SK-N-SH treated with all-trans-retinoic acid at 6 μM for 48 hours (cell line): Measurements from ENCODE around the gene PITRM1.

Experiments
- ARNTL ChIP-seq: fragments of 450-650 bp; formaldehyde crosslinking; IDR thresholded peaks from 2 replicates; pipeline ENCODE4 v1.5.0; 2020; ENCODE audit warnings: low read depth, mild to moderate bottlenecking, moderate library complexity, borderline replicate concordance
- CREB5 ChIP-seq: fragments of 250-450 bp; sonication (Bioruptor Pico); IDR thresholded peaks from 2 replicates; pipeline ENCODE4 v1.5.1; 2020; ENCODE audit warnings: low read depth, mild to moderate bottlenecking, moderate library complexity
- OSR1 ChIP-seq: fragments of 250-450 bp; sonication (Bioruptor Pico); IDR thresholded peaks from 2 replicates; pipeline ENCODE4 v1.8.0; 2022; ENCODE audit warnings: moderate library complexity, mild to moderate bottlenecking, inconsistent platforms
- PATZ1 ChIP-seq: fragments of 250-450 bp; sonication (Bioruptor Pico); IDR thresholded peaks from 2 replicates; pipeline ENCODE4 v1.8.0; 2020; ENCODE audit warnings: mild to moderate bottlenecking, moderate library complexity, borderline replicate concordance
- TCF4 ChIP-seq: fragments of 250-450 bp; sonication (Bioruptor Pico); IDR thresholded peaks from 2 replicates; pipeline ENCODE4 v1.8.0; 2021; ENCODE audit warnings: mild to moderate bottlenecking, moderate library complexity, borderline replicate concordance
- TOX ChIP-seq: fragments of 250-450 bp; sonication (Bioruptor Pico); IDR thresholded peaks from 2 replicates; pipeline ENCODE4 v1.8.0; 2021; ENCODE audit warnings: mild to moderate bottlenecking, moderate library complexity, borderline replicate concordance
- ZC3H10 ChIP-seq: fragments of 250-450 bp; sonication (Bioruptor Pico); IDR thresholded peaks from 2 replicates; pipeline ENCODE4 v1.5.1; 2021; ENCODE audit warnings: mild to moderate bottlenecking, moderate library complexity
- ZFP3 ChIP-seq: fragments of 250-450 bp; sonication (Bioruptor Pico); IDR thresholded peaks from 2 replicates; pipeline ENCODE4 v1.5.0; 2020; ENCODE audit warnings: mild to moderate bottlenecking, moderate library complexity

GRCh38 chr10:3186368-3186767 is 13.8 kb upstream of the PITRM1 start:
- TF ChIP-seq ZC3H10 (CRISPR knock-in tag), result no peak
- TF ChIP-seq TCF4 (CRISPR knock-in tag), result no peak
- no peak for TF ChIP-seq CREB5
- TF ChIP-seq TOX (CRISPR knock-in tag), result no peak
- no peak for TF ChIP-seq ZFP3 (CRISPR knock-in tag)
- TF ChIP-seq PATZ1 (CRISPR knock-in tag), result no peak
- TF ChIP-seq OSR1 (CRISPR knock-in tag), result no peak
- TF ChIP-seq ARNTL (CRISPR knock-in tag), result no peak
